SU-DHL-6 (cell line): ENCODE results near the gene SPATC1L.

Experiments
- H2AFZ ChIP-seq: fragments of 200-600 bp; sonication (generic); 2 replicates; pipeline ENCODE4 v1.6.1; 2014; ENCODE audit warnings: low read depth, mild to moderate bottlenecking, moderate library complexity, mixed read lengths, antibody characterized with exemption, low read length; ENCODE audit not compliant: severe bottlenecking
- H3F3A ChIP-seq: fragments of 200-600 bp; shearing (Covaris generic); 2 replicates; pipeline ENCODE4 v1.6.0; 2016; ENCODE audit warnings: antibody characterized with exemption, mild to moderate bottlenecking; ENCODE audit not compliant: insufficient read depth
- H3K27ac ChIP-seq: fragments of 200-600 bp; sonication (generic); 2 replicates; pipeline ENCODE4 v1.5.1; 2016; ENCODE audit warnings: low read depth, mild to moderate bottlenecking, low read length, moderate library complexity, mixed read lengths
- H3K27me3 ChIP-seq: fragments of 200-600 bp; sonication (generic), shearing (Covaris generic); 2 replicates; pipeline ENCODE4 v1.6.0; 2014; ENCODE audit warnings: mild to moderate bottlenecking, low read length
- H3K36me3 ChIP-seq: fragments of 200-600 bp; sonication (generic); 2 replicates; pipeline ENCODE4 v1.6.1; 2014; ENCODE audit warnings: mild to moderate bottlenecking, low read length, mixed read lengths
- H3K4me2 ChIP-seq: fragments of 300-600, 200-600 bp; shearing (Covaris generic), sonication (generic); 2 replicates; pipeline ENCODE4 v1.6.0; 2014; ENCODE audit warnings: low read length, low read depth, mild to moderate bottlenecking; ENCODE audit not compliant: poor library complexity, severe bottlenecking
- H3K4me3 ChIP-seq: fragments of 200-600 bp; sonication (generic); 2 replicates; pipeline ENCODE4 v1.5.1; 2014; ENCODE audit warnings: antibody characterized with exemption, low read length, mild to moderate bottlenecking, mixed read lengths; ENCODE audit not compliant: insufficient read depth, poor library complexity, severe bottlenecking
- H3K79me2 ChIP-seq: fragments of 200-600 bp; sonication (generic); 2 replicates; pipeline ENCODE4 v1.6.1; 2014; ENCODE audit warnings: mild to moderate bottlenecking, low read length, moderate library complexity; ENCODE audit not compliant: insufficient read depth
- H3K9ac ChIP-seq: fragments of 200-600 bp; sonication (generic); 2 replicates; pipeline ENCODE4 v1.7.0; 2014; ENCODE audit warnings: mild to moderate bottlenecking, low read length
- H3K9me2 ChIP-seq: fragments of 200-600 bp; sonication (generic); replicated peaks from 2 replicates; pipeline ENCODE4 v1.6.1; 2014; ENCODE audit warnings: low read length; ENCODE audit not compliant: insufficient read depth
- H3K9me3 ChIP-seq: fragments of 200-600 bp; sonication (generic); 2 replicates; pipeline ENCODE4 v1.6.1; 2014; ENCODE audit warnings: low read length, mixed read lengths; ENCODE audit not compliant: insufficient read depth
- H4K20me1 ChIP-seq: fragments of 200-600 bp; sonication (generic); 2 replicates; pipeline ENCODE4 v1.6.1; 2014; ENCODE audit warnings: low read depth, mild to moderate bottlenecking, antibody characterized with exemption, low read length, moderate library complexity, mixed read lengths
- CTCF ChIP-seq: fragments of 200-600 bp; sonication (generic); IDR thresholded peaks from one replicate; pipeline ENCODE4 v1.5.1; 2017; ENCODE audit warnings: antibody characterized with exemption, mild to moderate bottlenecking, low read length, moderate library complexity; ENCODE audit not compliant: insufficient read depth, poor library complexity, severe bottlenecking
- EZH2phosphoT487 ChIP-seq: fragments of 200-600 bp; sonication (generic), shearing (Covaris generic); conservative IDR thresholded peaks from 2 replicates; pipeline ENCODE4 v1.6.1; 2018; ENCODE audit warnings: mild to moderate bottlenecking, antibody characterized with exemption, low read length, moderate library complexity, mixed read lengths

SPATC1L gene

DNA sequence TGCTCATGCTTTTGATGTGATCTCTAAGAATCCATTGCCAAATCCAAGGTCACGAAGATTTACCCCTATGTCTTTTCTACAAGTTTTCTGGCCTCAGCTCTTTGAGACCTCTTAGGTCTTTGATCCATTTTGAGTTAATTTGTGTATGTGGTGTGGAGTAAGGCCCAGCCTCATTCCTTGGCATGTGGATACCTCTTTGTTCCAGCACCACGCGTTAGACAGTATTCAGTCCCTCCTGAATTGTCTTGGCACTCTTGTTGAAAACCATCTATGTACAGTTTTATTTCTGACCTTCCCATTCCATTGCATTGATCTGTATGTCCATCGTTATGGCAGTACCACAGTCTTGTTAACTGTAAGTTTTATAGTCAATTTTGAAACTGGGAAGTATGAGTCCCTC lies 20.9 kb downstream of the SPATC1L start:
- Histone ChIP-seq H3K27me3 (no peaks in the 10 kb centered on the region), H3K36me3 (no peaks in the 10 kb centered on the region), H3K9ac (no peak overlapping the region), H3K4me2 (no peak overlapping the region), H3K9me2 (no peaks in the 10 kb centered on the region), H3K27ac (no peak overlapping the region), H3K79me2 (no peaks in the 10 kb centered on the region), H3K9me3 (no peaks in the 10 kb centered on the region), H3F3A (no peaks in the 10 kb centered on the region), H4K20me1 (no peaks in the 10 kb centered on the region), H3K4me3 (no peak overlapping the region), H2AFZ (no peak overlapping the region)
- TF ChIP-seq EZH2phosphoT487 (no peak), CTCF (no peak)

- Histone ChIP-seq H4K20me1 (no peaks in the 10 kb centered on the region), H3F3A (no peaks in the 10 kb centered on the region), H3K4me2 (no peak overlapping the region), H3K36me3 (no peaks in the 10 kb centered on the region), H3K9me3 (no peaks in the 10 kb centered on the region), H2AFZ (no peak overlapping the region), H3K79me2 (no peaks in the 10 kb centered on the region), H3K27me3 (no peaks in the 10 kb centered on the region), H3K4me3 (no peak overlapping the region), H3K27ac (no peak overlapping the region), H3K9ac (no peak overlapping the region), H3K9me2 (no peaks in the 10 kb centered on the region)
- TF ChIP-seq CTCF (no peak), EZH2phosphoT487 (no peak)
Measured at GRCh38 chr21:46161633-46162592, 22.3 kb downstream of the SPATC1L start.

DNA sequence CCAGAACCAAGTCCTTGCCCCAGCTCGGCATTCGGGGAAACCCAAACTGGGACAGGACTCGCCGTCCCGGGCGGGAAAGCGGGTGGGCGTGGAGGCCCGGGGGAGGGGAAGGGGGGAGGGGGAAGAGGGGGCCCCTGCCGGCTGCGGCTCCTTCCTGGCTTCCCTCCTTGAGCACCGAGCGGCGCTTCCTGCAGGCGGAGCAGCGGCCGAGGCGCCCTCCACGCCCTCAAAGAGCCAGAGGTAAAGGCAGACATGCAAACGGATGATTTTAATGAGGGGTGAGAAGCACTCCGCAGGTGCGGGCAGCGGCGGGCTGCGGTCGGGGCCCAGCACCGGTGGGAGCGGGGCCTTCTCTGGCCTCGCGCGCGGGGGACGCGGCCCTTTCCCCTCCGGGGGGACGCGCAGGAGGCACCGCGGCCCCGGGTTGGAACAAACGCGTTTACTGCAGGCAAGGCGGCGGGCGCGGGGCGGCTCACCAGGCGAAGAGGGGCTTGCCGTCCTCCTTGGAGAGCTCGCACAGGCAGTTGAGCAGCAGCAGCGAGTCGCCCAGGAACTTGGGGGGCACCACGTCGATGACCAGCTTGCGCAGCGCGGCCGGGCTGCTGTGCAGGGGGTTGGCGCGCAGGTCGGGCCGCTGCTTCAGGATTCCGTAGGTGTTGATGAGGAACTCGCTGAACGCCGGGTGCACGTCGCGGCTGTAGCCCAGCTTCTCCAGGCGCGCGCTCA lies 23.2 kb downstream of the SPATC1L start:
- H3K27ac ChIP-seq, result no peak overlapping the region
- H3K4me2 ChIP-seq, result no peak overlapping the region
- no peaks in the 10 kb centered on the region for H3K27me3 ChIP-seq
- no peaks in the 10 kb centered on the region for H4K20me1 ChIP-seq
- no peaks in the 10 kb centered on the region for H3K79me2 ChIP-seq
- no peaks in the 10 kb centered on the region for H3F3A ChIP-seq
- no peak overlapping the region for H3K9ac ChIP-seq
- no peaks in the 10 kb centered on the region for H3K9me2 ChIP-seq
- H3K9me3 ChIP-seq, result no peaks in the 10 kb centered on the region
- H2AFZ ChIP-seq, result no peak overlapping the region
- TF ChIP-seq CTCF, result no peak
- no peak for TF ChIP-seq EZH2phosphoT487
- no peaks in the 10 kb centered on the region for H3K36me3 ChIP-seq
- H3K4me3 ChIP-seq, result no peak overlapping the region
